RWPE1 (cell line): ENCODE measurements around the gene LILRA6.
"Not testable (repeated sequence)": the region's sequence is repeated elsewhere in the genome, so short reads cannot be mapped to it uniquely, and the experiment has no call there.

Source experiments
- CTCF ChIA-PET: fragments of 350-600 bp; sonication (Branson Sonifier 250); formaldehyde crosslinking; extraction: SDS; loops from one replicate; lab custom pipeline; 2021; lab: Yijun Ruan, JAX
- POLR2A ChIA-PET: fragments of 400-600 bp; formaldehyde crosslinking; extraction: SDS; loops from one replicate; lab custom pipeline; 2020; ENCODE audit warnings: antibody characterized with exemption; ENCODE audit not compliant: low non-redundant PET; lab: Yijun Ruan, JAX
- DNase-seq: peaks from one replicate; pipeline ENCODE4 v3.0.0; 2012; ENCODE audit warnings: low spot score
- H3K27ac ChIP-seq: fragments of 450-650 bp; 2 replicates; pipeline ENCODE4 v1.5.1; 2017
- TF ChIP-seq, protein P1 (sequence below): fragments of 450-650 bp; conservative IDR thresholded peaks from 2 replicates; pipeline ENCODE4 v1.5.1; 2017; ENCODE audit warnings: low read depth, mild to moderate bottlenecking

Gene LILRA6

DNA sequence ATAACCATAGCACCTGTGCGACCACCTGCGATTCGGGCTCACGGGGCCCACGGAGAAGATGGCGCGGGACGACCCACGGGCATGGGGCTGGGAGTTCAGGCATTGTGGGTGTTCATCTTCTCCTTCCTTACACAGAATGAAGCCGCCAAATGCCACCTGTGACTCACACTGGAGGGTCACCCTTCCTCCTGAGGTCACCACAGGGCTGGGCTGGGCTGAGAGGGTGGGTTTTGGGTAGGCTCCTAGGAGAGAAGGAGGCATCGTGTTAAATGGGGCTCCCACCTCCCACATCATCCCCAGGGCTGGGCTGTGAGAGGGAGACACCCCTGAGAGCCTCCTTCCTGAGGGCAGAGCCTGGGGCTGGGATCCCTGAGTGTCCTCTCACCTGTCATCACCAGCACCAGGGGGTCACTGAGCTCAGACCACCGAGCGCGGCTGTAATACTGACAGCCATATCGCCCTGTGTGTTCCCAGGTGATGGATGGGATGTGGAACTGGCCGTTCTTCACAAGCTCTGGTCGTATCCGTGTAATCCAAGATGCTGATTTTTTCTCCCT lies 36.9 kb upstream of the LILRA6 start:
- TF ChIP-seq, protein P1, sequence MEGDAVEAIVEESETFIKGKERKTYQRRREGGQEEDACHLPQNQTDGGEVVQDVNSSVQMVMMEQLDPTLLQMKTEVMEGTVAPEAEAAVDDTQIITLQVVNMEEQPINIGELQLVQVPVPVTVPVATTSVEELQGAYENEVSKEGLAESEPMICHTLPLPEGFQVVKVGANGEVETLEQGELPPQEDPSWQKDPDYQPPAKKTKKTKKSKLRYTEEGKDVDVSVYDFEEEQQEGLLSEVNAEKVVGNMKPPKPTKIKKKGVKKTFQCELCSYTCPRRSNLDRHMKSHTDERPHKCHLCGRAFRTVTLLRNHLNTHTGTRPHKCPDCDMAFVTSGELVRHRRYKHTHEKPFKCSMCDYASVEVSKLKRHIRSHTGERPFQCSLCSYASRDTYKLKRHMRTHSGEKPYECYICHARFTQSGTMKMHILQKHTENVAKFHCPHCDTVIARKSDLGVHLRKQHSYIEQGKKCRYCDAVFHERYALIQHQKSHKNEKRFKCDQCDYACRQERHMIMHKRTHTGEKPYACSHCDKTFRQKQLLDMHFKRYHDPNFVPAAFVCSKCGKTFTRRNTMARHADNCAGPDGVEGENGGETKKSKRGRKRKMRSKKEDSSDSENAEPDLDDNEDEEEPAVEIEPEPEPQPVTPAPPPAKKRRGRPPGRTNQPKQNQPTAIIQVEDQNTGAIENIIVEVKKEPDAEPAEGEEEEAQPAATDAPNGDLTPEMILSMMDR, result no peak
- no peak for DNase-seq
- CTCF ChIA-PET, result interaction anchor here (0.6 to 1.2 kb wide), 2 partner anchors 12 to 14 kb away, joined by 3 to 4 read pairs; no protein-coding TSS in a partner anchor
- POLR2A ChIA-PET, result no interaction called here
- H3K27ac ChIP-seq, result no peak overlapping the region

DNA sequence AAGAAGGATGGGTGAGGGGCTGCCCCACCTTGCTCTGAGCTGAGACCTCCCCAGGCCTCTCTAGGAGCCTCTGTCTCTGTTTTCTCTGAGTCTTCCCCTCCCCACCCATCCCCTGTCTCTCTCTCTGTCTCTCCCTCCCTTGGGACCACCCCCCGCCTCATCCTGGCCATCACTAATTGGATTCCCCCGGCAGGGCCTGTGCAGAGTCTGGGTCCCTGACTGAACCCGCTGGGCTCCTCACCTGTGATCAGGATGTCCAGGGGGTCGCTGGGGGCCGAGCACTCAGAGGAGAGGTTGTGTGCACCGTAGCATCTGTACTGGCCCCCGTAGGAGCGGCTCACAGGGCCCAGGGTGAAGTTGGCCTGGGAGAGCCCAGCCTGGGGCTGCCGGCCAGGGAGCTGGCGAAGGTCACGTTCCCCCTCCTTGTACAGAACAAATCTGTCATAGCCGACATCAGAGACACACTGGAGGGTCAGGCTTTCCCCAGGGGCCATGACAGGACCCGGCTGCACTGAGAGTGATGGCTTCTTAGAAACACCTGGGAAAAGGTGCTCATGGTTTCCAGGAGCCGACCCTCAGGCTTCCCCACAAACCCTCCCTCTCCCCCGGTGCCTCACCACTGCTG lies 36.1 kb upstream of the LILRA6 start:
- POLR2A ChIA-PET, CTCF ChIA-PET, DNase-seq, H3K27ac ChIP-seq: not testable (repeated sequence)

DNA sequence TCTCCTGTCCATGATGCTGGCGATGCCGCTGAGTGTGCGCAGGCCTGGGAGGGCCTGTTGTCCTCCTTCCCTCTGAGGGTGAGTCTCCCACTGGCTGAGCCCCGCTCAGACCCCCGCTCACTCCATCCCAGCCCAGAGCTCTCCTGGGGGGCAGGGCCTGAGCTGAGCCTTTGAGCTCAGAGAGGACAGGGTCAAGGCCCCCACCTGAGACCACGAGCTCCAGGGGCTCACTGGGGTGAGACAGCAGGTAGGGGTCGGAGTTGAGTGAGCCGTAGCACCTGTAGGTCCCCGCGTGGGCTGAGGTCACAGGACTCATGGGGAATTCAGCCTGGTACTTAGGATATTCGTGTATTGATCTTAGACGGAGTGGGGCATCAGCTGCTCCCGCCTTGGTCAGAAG lies 35.5 kb upstream of the LILRA6 start:
- POLR2A ChIA-PET, result interaction anchor here (0.5 kb wide), 1 partner anchor 11 kb away, joined by 4 read pairs; no protein-coding TSS in a partner anchor
- DNase-seq, CTCF ChIA-PET, H3K27ac ChIP-seq: not testable (repeated sequence)

DNA sequence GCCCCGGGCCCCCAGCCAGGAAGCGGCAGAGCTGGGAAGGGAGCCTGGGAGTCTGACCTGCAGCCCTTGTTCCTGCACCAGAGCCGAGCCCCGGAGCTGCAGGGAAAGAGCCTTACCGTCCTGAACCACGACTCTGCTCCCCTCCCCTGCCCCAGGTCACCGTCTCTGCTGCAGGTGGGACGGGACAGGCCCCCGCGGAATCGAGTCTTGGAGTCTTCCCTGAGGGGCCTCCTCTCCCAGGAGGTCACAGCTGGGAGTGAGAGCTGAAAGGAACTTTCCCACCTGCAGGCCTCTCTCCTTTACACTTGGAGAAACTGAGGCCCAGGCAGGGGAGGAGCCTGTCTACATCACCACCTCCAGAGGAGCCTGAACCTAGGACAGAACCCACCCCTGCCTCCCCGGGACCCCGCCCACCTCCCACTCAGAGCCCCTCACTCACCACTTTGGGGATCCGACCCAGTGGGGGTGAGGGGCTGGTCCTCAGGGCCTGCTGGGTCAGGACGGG lies 34.6 kb upstream of the LILRA6 start:
- POLR2A ChIA-PET, DNase-seq, H3K27ac ChIP-seq, CTCF ChIA-PET: not testable (repeated sequence)

DNA sequence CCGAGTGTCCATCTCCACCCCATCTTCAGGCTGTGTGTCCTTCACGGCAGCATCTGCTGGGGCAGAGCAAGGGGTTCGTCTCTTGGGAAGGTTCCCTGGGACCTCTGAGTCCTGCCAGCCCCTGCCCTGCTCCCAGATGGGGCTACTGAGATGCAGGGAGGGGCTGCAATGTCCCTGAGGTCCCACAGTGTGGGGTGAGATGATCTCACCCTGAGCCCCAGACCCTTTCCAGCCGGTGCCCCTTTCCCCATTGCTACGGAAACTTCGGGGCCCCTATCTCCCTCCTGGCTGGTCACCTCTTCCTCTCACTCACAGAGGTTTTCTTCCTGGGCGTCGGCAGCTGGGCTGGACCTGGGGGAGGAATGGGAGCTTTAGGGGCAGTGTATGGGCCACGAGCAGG lies 33.4 kb upstream of the LILRA6 start:
- no peak overlapping the region for H3K27ac ChIP-seq
- TF ChIP-seq, protein P1, result no peak
- DNase-seq, result no peak
- ChIA-PET POLR2A (no interaction called here), CTCF (no interaction called here)

DNA sequence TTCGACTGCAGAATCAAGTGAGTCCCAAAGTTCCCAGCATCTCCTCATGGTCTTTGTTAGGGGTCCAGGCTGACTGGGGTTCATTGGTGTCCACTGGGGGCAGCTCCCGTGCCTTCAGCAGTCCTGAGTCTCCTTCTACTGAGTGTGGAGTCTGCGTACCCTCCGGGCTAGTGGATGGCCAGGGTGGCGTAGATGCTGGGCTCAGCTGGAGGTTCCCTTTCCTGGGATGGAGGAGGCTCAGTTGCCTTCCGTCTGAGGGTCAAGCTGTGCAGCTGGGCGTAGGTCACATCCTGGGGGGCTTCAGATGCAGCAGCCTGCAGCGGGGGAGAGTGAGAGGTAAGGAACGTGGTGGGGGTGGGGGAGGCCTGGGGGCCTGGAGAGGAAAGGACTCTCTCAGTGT lies 31.9 kb upstream of the LILRA6 start:
- POLR2A ChIA-PET, CTCF ChIA-PET, H3K27ac ChIP-seq, DNase-seq: not testable (repeated sequence)

DNA sequence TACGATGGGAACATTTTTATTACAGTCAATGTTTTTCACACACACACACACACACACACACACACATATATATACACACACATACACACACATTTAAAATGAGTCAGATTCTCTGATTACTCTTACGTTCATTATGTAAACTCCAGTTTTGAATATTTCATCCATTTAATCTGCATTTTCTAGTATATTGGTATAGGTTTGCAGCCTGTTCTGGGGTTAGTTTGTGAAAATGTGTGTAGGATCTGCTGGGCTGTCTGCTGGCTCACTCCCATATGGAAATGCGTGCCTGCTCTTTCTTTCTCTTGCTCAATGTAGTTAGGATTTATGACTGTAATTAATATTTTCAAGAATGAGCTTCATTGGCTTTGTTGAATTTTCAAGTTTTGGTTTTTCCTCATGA lies 31.2 kb upstream of the LILRA6 start:
- no peak overlapping the region for H3K27ac ChIP-seq
- TF ChIP-seq, protein P1, result no peak
- DNase-seq, result no peak
- ChIA-PET POLR2A (no interaction called here), CTCF (no interaction called here)

DNA sequence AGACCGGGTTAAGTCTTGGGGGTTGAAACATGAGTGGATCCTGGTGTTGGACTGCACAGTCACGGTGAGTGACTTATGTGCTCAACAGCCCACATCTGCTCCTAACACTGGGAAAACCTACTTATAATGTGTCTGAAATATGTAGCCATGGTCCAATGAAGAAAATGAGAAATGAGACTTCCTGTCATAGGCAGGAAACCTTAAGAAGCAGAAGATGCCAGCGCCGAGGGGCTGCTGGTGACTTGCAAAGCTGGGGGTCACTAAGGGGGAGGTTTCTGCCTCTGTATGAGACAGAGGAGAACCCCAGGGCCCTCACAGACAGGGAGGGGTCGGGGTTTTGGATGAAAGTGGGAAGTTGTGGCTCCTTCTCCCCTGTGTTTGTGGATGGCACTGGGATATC lies 29.6 kb upstream of the LILRA6 start:
- CTCF ChIA-PET, POLR2A ChIA-PET, DNase-seq, H3K27ac ChIP-seq: not testable (repeated sequence)

DNA sequence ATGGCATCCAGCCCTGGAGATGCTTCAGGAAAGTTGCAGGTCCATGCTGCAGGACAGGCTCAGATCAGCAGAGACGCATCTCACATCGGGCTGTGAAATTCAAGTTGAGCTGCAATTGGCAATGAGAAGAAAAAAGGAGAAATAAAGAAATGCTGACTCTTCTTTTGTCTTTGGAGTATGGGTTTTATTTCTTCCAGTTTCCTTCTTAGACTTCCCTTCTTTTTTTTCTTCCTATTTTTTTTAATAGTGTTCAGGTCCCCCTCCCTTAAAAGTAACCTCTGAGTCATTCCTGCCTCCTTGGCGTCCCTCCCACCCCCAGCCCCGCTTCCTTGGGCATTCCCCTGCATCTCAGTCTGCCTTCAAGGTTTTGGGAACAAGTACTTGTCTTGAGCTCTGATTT lies 29.0 kb upstream of the LILRA6 start:
- POLR2A ChIA-PET, DNase-seq, H3K27ac ChIP-seq, CTCF ChIA-PET: not testable (repeated sequence)

DNA sequence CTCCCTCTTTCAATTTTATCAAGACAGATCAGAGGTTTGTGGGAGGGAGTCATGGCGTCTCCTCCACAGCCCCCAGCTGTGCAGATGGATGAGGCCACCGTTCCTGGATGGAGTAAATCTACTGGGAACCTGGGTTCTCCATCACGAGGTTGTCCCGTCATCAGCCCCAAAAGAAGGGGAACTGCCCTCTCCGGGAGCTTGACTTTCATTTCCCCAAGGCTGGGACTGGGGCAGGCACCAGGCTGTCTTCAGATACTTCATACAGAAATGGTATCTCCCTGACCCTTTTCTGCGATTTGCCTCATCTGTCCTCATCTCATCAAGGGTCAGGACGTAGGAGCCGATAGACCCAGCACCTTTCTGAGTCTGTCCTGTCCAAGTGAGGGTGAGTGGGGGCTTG lies 28.5 kb upstream of the LILRA6 start:
- H3K27ac ChIP-seq, result no peak overlapping the region
- DNase-seq, result no peak
- POLR2A ChIA-PET, result no interaction called here
- CTCF ChIA-PET, result no interaction called here
- TF ChIP-seq, protein P1, result no peak
